NCI-H345 treated with DMSO at 0.1 percent for 48 hours (cell line): ENCODE data around the gene NLRP1.

Experiments used
- DNase-seq: peaks from one replicate; lab custom pipeline; 2025; ENCODE audit not compliant: unreplicated experiment; lab: John Stamatoyannopoulos, UW

Gene NLRP1

GRCh38 chr17:5558815-5559785 is 25.2 kb downstream of the NLRP1 start:
- no peak for DNase-seq

GRCh38 chr17:5557990-5558389 is 26.3 kb downstream of the NLRP1 start:
- no peak for DNase-seq

- no peak for DNase-seq
Measured at GRCh38 chr17:5557485-5557884, 26.8 kb downstream of the NLRP1 start.

- no peak for DNase-seq
Measured at GRCh38 chr17:5555254-5555653, 29.1 kb downstream of the NLRP1 start.

- DNase-seq, result no peak
Measured at GRCh38 chr17:5553479-5553878, 30.8 kb downstream of the NLRP1 start.

GRCh38 chr17:5552841-5553240 is 31.5 kb downstream of the NLRP1 start:
- no peak for DNase-seq

GRCh38 chr17:5545051-5545987 is 39.0 kb downstream of the NLRP1 start:
- DNase-seq, result no peak

- DNase-seq, result no peak
Measured at GRCh38 chr17:5544115-5544514, 40.2 kb downstream of the NLRP1 start.

- DNase-seq, result no peak
Measured at GRCh38 chr17:5541610-5542202, 42.6 kb downstream of the NLRP1 start.

GRCh38 chr17:5540321-5540720 is 44.0 kb downstream of the NLRP1 start:
- DNase-seq, result no peak

- no peak for DNase-seq
Measured at GRCh38 chr17:5539286-5539685, 45.0 kb downstream of the NLRP1 start.

GRCh38 chr17:5536866-5537650 is 47.3 kb downstream of the NLRP1 start:
- no peak for DNase-seq

- no peak for DNase-seq
Measured at GRCh38 chr17:5535436-5535835, 48.9 kb downstream of the NLRP1 start.

- no peak for DNase-seq
Measured at GRCh38 chr17:5533486-5534315, 50.6 kb downstream of the NLRP1 start.

GRCh38 chr17:5532581-5532980 is 51.7 kb downstream of the NLRP1 start:
- DNase-seq, result no peak

- DNase-seq, result no peak
Measured at GRCh38 chr17:5531085-5531418, 53.3 kb downstream of the NLRP1 start.

GRCh38 chr17:5530265-5531084 is 53.8 kb downstream of the NLRP1 start:
- DNase-seq, result no peak

- DNase-seq, result no peak
Measured at GRCh38 chr17:5527601-5528250, 56.6 kb downstream of the NLRP1 start.
